ENCODE data around the gene PARD3. TPM values are rescaled to one million over a fixed set of nuclear protein-coding genes. Genes with fewer than 3 reads are reported as not detected.

Gene PARD3
- total and polyA plus RNA-seq, 10 of the 15 experiments (the other 5 are each of a cell fraction or from before 2014, with no cell fraction given), result 2.6 to 43.1 (median 13.9) TPM

DNA sequence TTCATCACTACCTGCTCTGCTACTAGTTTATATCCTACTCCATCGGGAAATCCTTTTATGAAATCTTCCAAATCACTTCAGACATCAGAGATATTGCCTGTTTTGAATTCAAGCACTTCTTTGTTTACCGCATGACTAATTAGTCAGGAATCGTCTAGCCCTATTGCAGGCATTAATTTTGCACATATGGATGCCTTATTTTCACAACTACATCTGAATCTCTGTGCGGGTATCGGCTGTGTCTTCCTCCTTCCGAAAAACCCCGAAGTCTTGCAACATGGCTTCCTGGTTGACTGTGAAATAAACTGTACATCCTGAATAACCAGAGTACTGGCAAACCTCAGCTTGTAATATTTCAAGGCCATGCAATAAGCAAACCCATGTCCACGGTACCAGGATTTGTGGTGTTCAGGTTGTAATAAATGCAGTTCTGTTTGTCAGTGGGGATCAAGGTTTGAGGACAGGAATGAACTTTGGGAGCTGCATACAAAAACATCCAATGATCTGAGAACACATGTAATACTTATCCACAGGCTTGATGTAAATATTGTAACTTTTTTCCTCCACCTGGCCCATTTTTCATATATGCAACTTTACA is 642.1 kb downstream of the PARD3 start:
- H3K4me2 ChIP-seq (ENCODE audit: control insufficient read depth, insufficient read depth), result no peak overlapping the region
- no peak overlapping the region for H3K4me3 ChIP-seq
- no peaks in the 10 kb centered on the region for H3K4me1 ChIP-seq (ENCODE audit: control insufficient read depth, insufficient read depth, low read length)
- CTCF ChIA-PET, result interaction anchor here (1.2 kb wide), 1 partner anchor 13 kb away, joined by 5 read pairs; no protein-coding TSS in a partner anchor
- SMC1A ChIA-PET (ENCODE audit: uncharacterized antibody, unreplicated experiment), result interaction anchor here (0.5 to 1.5 kb wide), 6 partner anchors 11 to 842 kb away, joined by 3 to 6 read pairs (median 3); no protein-coding TSS in a partner anchor
- H3K36me3 ChIP-seq (ENCODE audit: control insufficient read depth in 2 of 2, insufficient read depth in 2 of 2, low read length in 1 of 2), result no peaks in the 10 kb centered on the region
- POLR2A ChIA-PET, result interaction anchor here (1.2 kb wide), 1 partner anchor 12 kb away, joined by 4 read pairs; no protein-coding TSS in a partner anchor
- FAIRE-seq, result no peak
- no peak for DNase-seq (ENCODE audit: low read depth, low spot score)
- ATAC-seq, result no peak
- H4K20me1 ChIP-seq (ENCODE audit: control insufficient read depth, insufficient read depth), result no peaks in the 10 kb centered on the region
- H2AFZ ChIP-seq (ENCODE audit: control insufficient read depth, low read depth, low read length), result no peak overlapping the region
- WGBS (ENCODE audit: insufficient coverage, insufficient replicate concordance, low lambda C conversion rate, missing lambda C conversion rate), result 27% methylated on average over 8 of the region's 8 CpGs
- in situ Hi-C loops (cut with MboI) (no loop called here), intact Hi-C loops (cut with micrococcal nuclease; ENCODE audit: unreplicated experiment) (no loop called here)
- H3K79me2 ChIP-seq (ENCODE audit: control insufficient read depth, insufficient read depth, low read length), result no peaks in the 10 kb centered on the region
- no peaks in the 10 kb centered on the region for H3K27me3 ChIP-seq (replicated peaks in 1 of 2; ENCODE audit: control insufficient read depth in 2 of 2, insufficient read depth in 2 of 2, low read length in 1 of 2)
- H3K9me3 ChIP-seq (replicated peaks; ENCODE audit: control insufficient read depth, insufficient read depth, low read length), result no peaks in the 10 kb centered on the region
- no peak overlapping the region for H3K27ac ChIP-seq (ENCODE audit: control insufficient read depth, insufficient read depth)
- RAD21 ChIA-PET (ENCODE audit: unreplicated experiment), result interaction anchor here (1.0 to 1.3 kb wide), 4 partner anchors 12 to 47 kb away, joined by 3 to 5 read pairs (median 3); no protein-coding TSS in a partner anchor
- BruUV-seq (replicated peaks), result no TSS peak
- H3K9ac ChIP-seq (ENCODE audit: control insufficient read depth, insufficient read depth, low read length), result no peak overlapping the region
- TF ChIP-seq BHLHE40 (IDR thresholded peaks at IDR 0.05; ENCODE audit: borderline replicate concordance in 1 of 2, low read depth in 2 of 2, low read length in 1 of 2) (no peak), CEBPZ (IDR thresholded peaks at IDR 0.05; ENCODE audit: low read depth, low read length) (no peak), YY1 (IDR thresholded peaks at IDR 0.05; ENCODE audit: low read depth, low read length) (no peak), SMARCA5 (IDR thresholded peaks at IDR 0.05) (no peak), HDGF (IDR thresholded peaks at IDR 0.05) (no peak), SP1 (IDR thresholded peaks at IDR 0.05; ENCODE audit: low read depth, low read length) (no peak), WRNIP1 (IDR thresholded peaks at IDR 0.05; ENCODE audit: borderline replicate concordance, low read depth, low read length) (no peak), POU2F2 (IDR thresholded peaks at IDR 0.05; ENCODE audit: borderline replicate concordance, low read depth, low read length) (no peak), EP300 (IDR thresholded peaks at IDR 0.05; ENCODE audit: borderline replicate concordance in 1 of 2, control insufficient read depth in 1 of 2, low read depth in 2 of 2, low read length in 2 of 2) (no peak), MEF2A (IDR thresholded peaks at IDR 0.05; ENCODE audit: insufficient read depth, low read depth, low read length) (no peak), PAX5 (IDR thresholded peaks at IDR 0.05; ENCODE audit: borderline replicate concordance, low read depth, low read length) (no peak), BCL11A (IDR thresholded peaks at IDR 0.05; ENCODE audit: low read depth, low read length) (no peak)
- TF ChIP-seq, protein P1, sequence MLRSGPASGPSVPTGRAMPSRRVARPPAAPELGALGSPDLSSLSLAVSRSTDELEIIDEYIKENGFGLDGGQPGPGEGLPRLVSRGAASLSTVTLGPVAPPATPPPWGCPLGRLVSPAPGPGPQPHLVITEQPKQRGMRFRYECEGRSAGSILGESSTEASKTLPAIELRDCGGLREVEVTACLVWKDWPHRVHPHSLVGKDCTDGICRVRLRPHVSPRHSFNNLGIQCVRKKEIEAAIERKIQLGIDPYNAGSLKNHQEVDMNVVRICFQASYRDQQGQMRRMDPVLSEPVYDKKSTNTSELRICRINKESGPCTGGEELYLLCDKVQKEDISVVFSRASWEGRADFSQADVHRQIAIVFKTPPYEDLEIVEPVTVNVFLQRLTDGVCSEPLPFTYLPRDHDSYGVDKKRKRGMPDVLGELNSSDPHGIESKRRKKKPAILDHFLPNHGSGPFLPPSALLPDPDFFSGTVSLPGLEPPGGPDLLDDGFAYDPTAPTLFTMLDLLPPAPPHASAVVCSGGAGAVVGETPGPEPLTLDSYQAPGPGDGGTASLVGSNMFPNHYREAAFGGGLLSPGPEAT (IDR thresholded peaks at IDR 0.05; ENCODE audit: low read depth), result no peak
- TF ChIP-seq, protein P2, sequence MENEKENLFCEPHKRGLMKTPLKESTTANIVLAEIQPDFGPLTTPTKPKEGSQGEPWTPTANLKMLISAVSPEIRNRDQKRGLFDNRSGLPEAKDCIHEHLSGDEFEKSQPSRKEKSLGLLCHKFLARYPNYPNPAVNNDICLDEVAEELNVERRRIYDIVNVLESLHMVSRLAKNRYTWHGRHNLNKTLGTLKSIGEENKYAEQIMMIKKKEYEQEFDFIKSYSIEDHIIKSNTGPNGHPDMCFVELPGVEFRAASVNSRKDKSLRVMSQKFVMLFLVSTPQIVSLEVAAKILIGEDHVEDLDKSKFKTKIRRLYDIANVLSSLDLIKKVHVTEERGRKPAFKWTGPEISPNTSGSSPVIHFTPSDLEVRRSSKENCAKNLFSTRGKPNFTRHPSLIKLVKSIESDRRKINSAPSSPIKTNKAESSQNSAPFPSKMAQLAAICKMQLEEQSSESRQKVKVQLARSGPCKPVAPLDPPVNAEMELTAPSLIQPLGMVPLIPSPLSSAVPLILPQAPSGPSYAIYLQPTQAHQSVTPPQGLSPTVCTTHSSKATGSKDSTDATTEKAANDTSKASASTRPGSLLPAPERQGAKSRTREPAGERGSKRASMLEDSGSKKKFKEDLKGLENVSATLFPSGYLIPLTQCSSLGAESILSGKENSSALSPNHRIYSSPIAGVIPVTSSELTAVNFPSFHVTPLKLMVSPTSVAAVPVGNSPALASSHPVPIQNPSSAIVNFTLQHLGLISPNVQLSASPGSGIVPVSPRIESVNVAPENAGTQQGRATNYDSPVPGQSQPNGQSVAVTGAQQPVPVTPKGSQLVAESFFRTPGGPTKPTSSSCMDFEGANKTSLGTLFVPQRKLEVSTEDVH (IDR thresholded peaks at IDR 0.05; ENCODE audit: low read depth, partially characterized antibody), result no peak
- TF ChIP-seq, protein P3, sequence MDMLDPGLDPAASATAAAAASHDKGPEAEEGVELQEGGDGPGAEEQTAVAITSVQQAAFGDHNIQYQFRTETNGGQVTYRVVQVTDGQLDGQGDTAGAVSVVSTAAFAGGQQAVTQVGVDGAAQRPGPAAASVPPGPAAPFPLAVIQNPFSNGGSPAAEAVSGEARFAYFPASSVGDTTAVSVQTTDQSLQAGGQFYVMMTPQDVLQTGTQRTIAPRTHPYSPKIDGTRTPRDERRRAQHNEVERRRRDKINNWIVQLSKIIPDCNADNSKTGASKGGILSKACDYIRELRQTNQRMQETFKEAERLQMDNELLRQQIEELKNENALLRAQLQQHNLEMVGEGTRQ (IDR thresholded peaks at IDR 0.05; ENCODE audit: borderline replicate concordance, low read depth, low read length), result no peak

Measured in GM12878 (cell line).